ENCODE results near the gene TNFRSF11A.

TNFRSF11A gene

DNA sequence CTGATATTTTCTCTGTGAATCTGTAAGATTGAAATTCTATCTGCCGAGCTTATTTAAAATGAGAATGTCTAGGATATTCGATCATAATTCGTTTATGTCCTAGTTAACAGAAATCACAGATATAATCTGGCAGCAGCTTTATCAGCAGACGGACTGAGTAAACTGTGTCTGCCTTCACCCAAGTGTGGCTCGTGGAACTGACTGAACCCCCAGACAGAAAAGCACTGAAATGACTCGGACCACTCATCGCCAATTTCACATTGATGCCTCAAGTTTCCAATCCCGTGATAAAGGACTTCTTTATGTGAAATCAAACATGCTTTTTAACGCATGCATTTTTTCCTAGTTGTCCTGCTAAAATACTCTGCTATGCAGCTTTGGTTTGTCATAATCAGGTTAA lies 15.9 kb downstream of the TNFRSF11A start:
- Histone ChIP-seq H3K27me3 (ENCODE audit: control insufficient read depth in 1 of 2, insufficient read depth in 2 of 2, low read length in 2 of 2) (no peaks in the 10 kb centered on the region), H3K27ac (ENCODE audit: low read depth, low read length) (no peak overlapping the region), H3K4me1 (ENCODE audit: control insufficient read depth in 1 of 2, insufficient read depth in 2 of 2, low read length in 2 of 2) (peaks cover 36 to 63% of the 10 kb centered on the region in 2 donors), H3K4me3 (ENCODE audit: low read depth in 1 of 2, low read length in 2 of 2) (no peak overlapping the region), H3K9ac (ENCODE audit: low read depth in 1 of 2, low read length in 2 of 2) (no peak overlapping the region), H3K36me3 (ENCODE audit: control insufficient read depth in 1 of 2, insufficient read depth in 2 of 2, low read length in 2 of 2) (peaks cover 0 to 3% of the 10 kb centered on the region in 2 donors), H3K9me3 (ENCODE audit: control insufficient read depth in 1 of 2, low read length in 2 of 2) (no peaks in the 10 kb centered on the region)

- no peaks in the 10 kb centered on the region for H3K9me3 ChIP-seq (ENCODE audit: control insufficient read depth in 1 of 2, low read length in 2 of 2)
- peaks cover 0 to 3% of the 10 kb centered on the region in 2 donors for H3K36me3 ChIP-seq (ENCODE audit: control insufficient read depth in 1 of 2, insufficient read depth in 2 of 2, low read length in 2 of 2)
- H3K4me3 ChIP-seq (ENCODE audit: low read depth in 1 of 2, low read length in 2 of 2), result no peak overlapping the region
- no peak overlapping the region for H3K9ac ChIP-seq (ENCODE audit: low read depth in 1 of 2, low read length in 2 of 2)
- no peaks in the 10 kb centered on the region for H3K27me3 ChIP-seq (ENCODE audit: control insufficient read depth in 1 of 2, insufficient read depth in 2 of 2, low read length in 2 of 2)
- peaks cover 37 to 63% of the 10 kb centered on the region in 2 donors for H3K4me1 ChIP-seq (ENCODE audit: control insufficient read depth in 1 of 2, insufficient read depth in 2 of 2, low read length in 2 of 2)
- no peak overlapping the region for H3K27ac ChIP-seq (ENCODE audit: low read depth, low read length)
These were observed 16.4 kb downstream of the TNFRSF11A start for GRCh38 chr18:62341473-62341872.

GRCh38 chr18:62342884-62343283 lies 17.8 kb downstream of the TNFRSF11A start:
- Histone ChIP-seq H3K4me1 (ENCODE audit: control insufficient read depth in 1 of 2, insufficient read depth in 2 of 2, low read length in 2 of 2) (peaks cover 32 to 56% of the 10 kb centered on the region in 2 donors), H3K27me3 (ENCODE audit: control insufficient read depth in 1 of 2, insufficient read depth in 2 of 2, low read length in 2 of 2) (no peaks in the 10 kb centered on the region), H3K4me3 (ENCODE audit: low read depth in 1 of 2, low read length in 2 of 2) (no peak overlapping the region), H3K9me3 (ENCODE audit: control insufficient read depth in 1 of 2, low read length in 2 of 2) (no peaks in the 10 kb centered on the region), H3K27ac (ENCODE audit: low read depth, low read length) (no peak overlapping the region), H3K9ac (ENCODE audit: low read depth in 1 of 2, low read length in 2 of 2) (no peak overlapping the region), H3K36me3 (ENCODE audit: control insufficient read depth in 1 of 2, insufficient read depth in 2 of 2, low read length in 2 of 2) (peaks cover 0 to 3% of the 10 kb centered on the region in 2 donors)

GRCh38 chr18:62343316-62343715 lies 18.2 kb downstream of the TNFRSF11A start:
- peaks cover 0 to 3% of the 10 kb centered on the region in 2 donors for H3K36me3 ChIP-seq (ENCODE audit: control insufficient read depth in 1 of 2, insufficient read depth in 2 of 2, low read length in 2 of 2)
- H3K4me1 ChIP-seq (ENCODE audit: control insufficient read depth in 1 of 2, insufficient read depth in 2 of 2, low read length in 2 of 2), result peaks cover 27 to 52% of the 10 kb centered on the region in 2 donors
- H3K9me3 ChIP-seq (ENCODE audit: control insufficient read depth in 1 of 2, low read length in 2 of 2), result no peaks in the 10 kb centered on the region
- H3K4me3 ChIP-seq (ENCODE audit: low read depth in 1 of 2, low read length in 2 of 2), result no peak overlapping the region
- no peak overlapping the region for H3K9ac ChIP-seq (ENCODE audit: low read depth in 1 of 2, low read length in 2 of 2)
- H3K27ac ChIP-seq (ENCODE audit: low read depth, low read length), result no peak overlapping the region
- no peaks in the 10 kb centered on the region for H3K27me3 ChIP-seq (ENCODE audit: control insufficient read depth in 1 of 2, insufficient read depth in 2 of 2, low read length in 2 of 2)

DNA sequence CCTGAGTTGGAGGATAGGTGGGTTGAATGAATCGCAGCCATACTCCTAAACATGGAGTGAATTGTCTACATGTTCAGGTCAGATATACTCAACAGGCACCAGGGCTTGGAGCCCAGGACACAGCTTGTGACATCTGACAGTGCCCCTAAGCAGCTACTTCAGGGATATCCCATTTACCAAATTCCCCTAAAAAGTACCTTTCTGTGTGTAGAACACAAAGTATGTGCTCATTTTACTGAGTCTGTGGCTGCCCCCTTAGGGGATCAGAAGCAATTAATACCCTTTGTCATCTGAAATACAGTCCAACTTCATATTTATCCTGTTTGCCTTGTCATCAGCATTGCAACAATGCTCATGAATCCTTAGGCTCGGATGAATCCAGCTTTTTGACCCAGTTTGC lies 20.8 kb downstream of the TNFRSF11A start:
- Histone ChIP-seq H3K4me1 (ENCODE audit: control insufficient read depth in 1 of 2, insufficient read depth in 2 of 2, low read length in 2 of 2) (peaks cover 13 to 30% of the 10 kb centered on the region in 2 donors), H3K27ac (ENCODE audit: low read depth, low read length) (no peak overlapping the region)

DNA sequence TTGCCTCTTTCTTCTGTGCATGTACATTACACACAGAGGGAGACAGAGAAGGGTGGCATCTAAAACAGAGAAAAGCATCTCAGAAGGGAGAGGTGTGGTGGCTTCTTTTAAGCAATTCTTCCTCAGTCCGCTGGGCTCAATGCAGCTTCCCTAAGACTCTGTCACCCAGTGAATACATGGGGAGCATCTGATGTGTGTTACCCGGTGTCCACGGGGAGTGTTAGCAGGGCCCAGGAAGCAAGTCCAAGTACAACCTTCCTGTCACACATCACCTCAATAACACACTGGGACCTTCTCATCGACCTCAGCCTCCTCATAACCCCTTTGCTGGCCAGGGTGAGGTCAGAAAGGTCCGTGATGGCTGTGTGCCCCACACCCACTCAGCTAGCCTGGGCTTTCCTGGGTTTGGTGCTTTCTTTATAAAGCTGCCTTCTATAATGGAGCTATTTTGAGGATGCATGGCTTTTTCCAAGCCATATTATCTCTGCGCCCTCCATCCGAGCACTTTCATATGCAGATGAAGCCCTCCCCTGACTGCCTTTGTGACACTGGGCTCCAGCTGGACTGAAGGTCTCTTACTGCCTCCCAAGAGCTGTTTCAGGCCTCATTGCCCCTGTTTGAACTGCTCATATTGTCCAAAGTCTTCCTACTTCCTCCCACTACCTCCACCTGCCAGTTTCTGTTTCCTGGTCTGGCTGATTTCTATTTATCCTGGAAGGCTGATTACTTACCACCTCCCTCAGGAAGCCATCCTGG lies 21.4 kb downstream of the TNFRSF11A start:
- Histone ChIP-seq H3K9me3 (ENCODE audit: control insufficient read depth in 1 of 2, low read length in 2 of 2) (no peaks in the 10 kb centered on the region), H3K27me3 (ENCODE audit: control insufficient read depth in 1 of 2, insufficient read depth in 2 of 2, low read length in 2 of 2) (no peaks in the 10 kb centered on the region), H3K36me3 (ENCODE audit: control insufficient read depth in 1 of 2, insufficient read depth in 2 of 2, low read length in 2 of 2) (peaks cover 0 to 18% of the 10 kb centered on the region in 2 donors), H3K27ac (ENCODE audit: low read depth, low read length) (no peak overlapping the region), H3K4me3 (ENCODE audit: low read depth in 1 of 2, low read length in 2 of 2) (no peak overlapping the region), H3K9ac (ENCODE audit: low read depth in 1 of 2, low read length in 2 of 2) (no peak overlapping the region), H3K4me1 (ENCODE audit: control insufficient read depth in 1 of 2, insufficient read depth in 2 of 2, low read length in 2 of 2) (peaks cover 13 to 24% of the 10 kb centered on the region in 2 donors)

More for the DNA sequence above, 20.8 kb downstream of the TNFRSF11A start:
- H3K36me3 ChIP-seq (ENCODE audit: control insufficient read depth in 1 of 2, insufficient read depth in 2 of 2, low read length in 2 of 2), result peaks cover 0 to 14% of the 10 kb centered on the region in 2 donors
- no peaks in the 10 kb centered on the region for H3K9me3 ChIP-seq (ENCODE audit: control insufficient read depth in 1 of 2, low read length in 2 of 2)
- H3K4me3 ChIP-seq (ENCODE audit: low read depth in 1 of 2, low read length in 2 of 2), result no peak overlapping the region
- H3K9ac ChIP-seq (ENCODE audit: low read depth in 1 of 2, low read length in 2 of 2), result no peak overlapping the region
- no peaks in the 10 kb centered on the region for H3K27me3 ChIP-seq (ENCODE audit: control insufficient read depth in 1 of 2, insufficient read depth in 2 of 2, low read length in 2 of 2)

GRCh38 chr18:62347089-62347506 lies 22.0 kb downstream of the TNFRSF11A start:
- H3K36me3 ChIP-seq (ENCODE audit: control insufficient read depth in 1 of 2, insufficient read depth in 2 of 2, low read length in 2 of 2), result peaks cover 0 to 24% of the 10 kb centered on the region in 2 donors
- H3K27me3 ChIP-seq (ENCODE audit: control insufficient read depth in 1 of 2, insufficient read depth in 2 of 2, low read length in 2 of 2), result no peaks in the 10 kb centered on the region
- H3K4me3 ChIP-seq (ENCODE audit: low read depth in 1 of 2, low read length in 2 of 2), result no peak overlapping the region
- peaks cover 13 to 24% of the 10 kb centered on the region in 2 donors for H3K4me1 ChIP-seq (ENCODE audit: control insufficient read depth in 1 of 2, insufficient read depth in 2 of 2, low read length in 2 of 2)
- H3K9me3 ChIP-seq (ENCODE audit: control insufficient read depth in 1 of 2, low read length in 2 of 2), result no peaks in the 10 kb centered on the region
- H3K9ac ChIP-seq (ENCODE audit: low read depth in 1 of 2, low read length in 2 of 2), result no peak overlapping the region
- H3K27ac ChIP-seq (ENCODE audit: low read depth, low read length), result no peak overlapping the region

DNA sequence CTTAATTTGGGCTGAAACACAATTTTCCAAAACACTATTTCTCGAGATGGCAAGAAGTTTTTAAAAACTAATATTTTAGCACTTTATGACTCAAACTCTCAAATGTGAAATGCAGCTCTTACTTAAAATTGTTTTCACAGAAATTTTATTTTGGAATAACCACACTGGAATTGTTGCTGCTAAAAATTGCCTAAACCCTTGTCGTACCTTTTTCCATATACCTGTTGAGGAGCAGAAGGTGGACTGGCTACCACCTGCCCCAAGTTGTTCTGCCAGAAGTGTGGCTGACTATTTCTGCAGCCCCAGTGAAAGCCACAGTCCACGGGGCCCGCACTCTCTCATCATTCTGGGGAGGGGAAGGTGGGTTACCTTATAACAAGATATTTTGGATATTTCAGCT lies 23.4 kb downstream of the TNFRSF11A start:
- H3K9ac ChIP-seq (ENCODE audit: low read depth in 1 of 2, low read length in 2 of 2), result no peak overlapping the region
- no peak overlapping the region for H3K4me3 ChIP-seq (ENCODE audit: low read depth in 1 of 2, low read length in 2 of 2)
- H3K4me1 ChIP-seq (ENCODE audit: control insufficient read depth in 1 of 2, insufficient read depth in 2 of 2, low read length in 2 of 2), result peaks cover 13 to 24% of the 10 kb centered on the region in 2 donors
- H3K27ac ChIP-seq (ENCODE audit: low read depth, low read length), result no peak overlapping the region
- H3K36me3 ChIP-seq (ENCODE audit: control insufficient read depth in 1 of 2, insufficient read depth in 2 of 2, low read length in 2 of 2), result peaks cover 7 to 30% of the 10 kb centered on the region in 2 donors
- H3K9me3 ChIP-seq (ENCODE audit: control insufficient read depth in 1 of 2, low read length in 2 of 2), result no peaks in the 10 kb centered on the region
- no peaks in the 10 kb centered on the region for H3K27me3 ChIP-seq (ENCODE audit: control insufficient read depth in 1 of 2, insufficient read depth in 2 of 2, low read length in 2 of 2)

- H3K27me3 ChIP-seq (ENCODE audit: control insufficient read depth in 1 of 2, insufficient read depth in 2 of 2, low read length in 2 of 2), result no peaks in the 10 kb centered on the region
- H3K36me3 ChIP-seq (ENCODE audit: control insufficient read depth in 1 of 2, insufficient read depth in 2 of 2, low read length in 2 of 2), result peaks cover 16 to 50% of the 10 kb centered on the region in 2 donors
- no peaks in the 10 kb centered on the region for H3K4me1 ChIP-seq (ENCODE audit: control insufficient read depth in 1 of 2, insufficient read depth in 2 of 2, low read length in 2 of 2)
- no peaks in the 10 kb centered on the region for H3K9me3 ChIP-seq (ENCODE audit: control insufficient read depth in 1 of 2, low read length in 2 of 2)
- H3K9ac ChIP-seq (ENCODE audit: low read depth in 1 of 2, low read length in 2 of 2), result no peak overlapping the region
- no peak overlapping the region for H3K4me3 ChIP-seq (ENCODE audit: low read depth in 1 of 2, low read length in 2 of 2)
- no peak overlapping the region for H3K27ac ChIP-seq (ENCODE audit: low read depth, low read length)
These were observed 28.1 kb downstream of the TNFRSF11A start for GRCh38 chr18:62353170-62353569.

GRCh38 chr18:62354151-62354550 lies 29.0 kb downstream of the TNFRSF11A start:
- Histone ChIP-seq H3K27ac (ENCODE audit: low read depth, low read length) (no peak overlapping the region), H3K9me3 (ENCODE audit: control insufficient read depth in 1 of 2, low read length in 2 of 2) (no peaks in the 10 kb centered on the region), H3K4me3 (ENCODE audit: low read depth in 1 of 2, low read length in 2 of 2) (no peak overlapping the region), H3K9ac (ENCODE audit: low read depth in 1 of 2, low read length in 2 of 2) (no peak overlapping the region), H3K36me3 (ENCODE audit: control insufficient read depth in 1 of 2, insufficient read depth in 2 of 2, low read length in 2 of 2) (peaks cover 16 to 52% of the 10 kb centered on the region in 2 donors), H3K4me1 (ENCODE audit: control insufficient read depth in 1 of 2, insufficient read depth in 2 of 2, low read length in 2 of 2) (no peaks in the 10 kb centered on the region), H3K27me3 (ENCODE audit: control insufficient read depth in 1 of 2, insufficient read depth in 2 of 2, low read length in 2 of 2) (no peaks in the 10 kb centered on the region)
